Heart right ventricle (tissue), 16 donors: ENCODE measurements around the gene HIKESHI. TPM values are rescaled to one million over a fixed set of nuclear protein-coding genes. Genes with fewer than 3 reads are reported as not detected.

ENCODE experiments used
- ATAC-seq, 8 donors: fragments of 200-7000 bp; cut with Tn5 transposase; one replicate each; pipeline ENCODE4 v1.9.1; 2020; ENCODE audit warnings: mild to moderate bottlenecking in 8 of 8, moderate library complexity in 8 of 8, moderate number of reproducible peaks in 1 of 8
- DNase-seq, 2 donors: peaks; one replicate each; pipeline ENCODE4 v3.0.0-alpha.2; 2020
- H3K27ac ChIP-seq, 10 donors: fragments of 200-600 bp; sonication (generic) in 2 of 10; one replicate each; pipeline versions ENCODE4 v1.5.0 to v1.8.0; 2020 to 2022; ENCODE audit warnings: mild to moderate bottlenecking in 3 of 10
- H3K27me3 ChIP-seq, 7 donors: fragments of 200-600 bp; one replicate each; pipeline ENCODE4 v1.8.0; 2021 to 2022; ENCODE audit warnings: mild to moderate bottlenecking in 2 of 7
- H3K36me3 ChIP-seq, 9 donors: fragments of 200-600 bp; sonication (generic) in 1 of 9; one replicate each; pipeline versions ENCODE4 v1.5.0 to v1.8.0; 2020 to 2022; ENCODE audit warnings: mild to moderate bottlenecking in 2 of 9
- H3K4me1 ChIP-seq, 9 donors: fragments of 200-600 bp; sonication (generic) in 1 of 9; one replicate each; pipeline versions ENCODE4 v1.5.0 to v1.8.0; 2020 to 2022; ENCODE audit warnings: mild to moderate bottlenecking in 4 of 9
- H3K4me3 ChIP-seq, 10 donors: fragments of 200-600 bp; sonication (generic) in 2 of 10; one replicate each; pipeline versions ENCODE4 v1.5.0 to v1.8.0; 2020 to 2022; ENCODE audit warnings: mild to moderate bottlenecking in 7 of 10, moderate library complexity in 2 of 10
- H3K9me3 ChIP-seq, 11 donors: fragments of 200-600 bp in 10 of 11; sonication (generic) in 2 of 11; one replicate each; pipeline versions ENCODE4 v1.5.0 to v1.8.0; 2013 to 2022; ENCODE audit warnings: mild to moderate bottlenecking in 2 of 11, control low read depth in 1 of 11, moderate library complexity in 1 of 11
- WGBS, 2 donors: extraction: QIAGEN DNeasy Blood & Tissue Kit; methylation state at CpG; one replicate each; pipeline ENCODE4 v1.1.7; 2013; ENCODE audit warnings: inconsistent platforms in 1 of 2; 5-methylcytosine and 5-hydroxymethylcytosine counted together
- intact Hi-C, 10 donors: fragments of 100-400 bp; cut with DNase I; formaldehyde crosslinking; loops; one replicate each; pipeline versions ENCODE4 v1.11.1 to v1.14.2; 2022
- polyA plus RNA-seq, 2 donors: library from polyadenylated mRNA; stranded (reverse); fragments of 200-250 nt; gene quantifications; one replicate each; pipeline ENCODE4 v1.2.3, GENCODE V29; 2013
- total RNA-seq, 10 donors: library from RNA; stranded (reverse); fragmentation: NEBNext Ultra II Directional in 3 of 10; extraction: Animal tissue kit (Norgen Biotek cat#: 25700) in 3 of 10; gene quantifications; one replicate each; pipeline versions ENCODE4 v1.2.1 to v1.2.4, GENCODE V29; 2021 to 2023
- TF ChIP-seq, protein P1 (sequence below), 9 donors: fragments of 200-600 bp; sonication (generic) in 2 of 9; IDR thresholded peaks; one replicate each; pipeline versions ENCODE4 v1.5.0 to v1.8.0; 2021 to 2022; ENCODE audit warnings: antibody characterized with exemption in 9 of 9, mild to moderate bottlenecking in 5 of 9, moderate library complexity in 1 of 9
- donor health status: Arrhythmogenic right ventricular cardiomyopathy.
- donor health status: ischemic (EF 13 %, LVEDD 7.1; RV severe dilation, severe dysfunction).
- donor health status: healthy with polysubstance abuse.
- donor health status: DM: no; HTN: yes; CAD: no.
- donor health status: DM: no; HTN: no; CAD: no.
- donor health status: ischemic (EF 25% LVEDD 6.9; RV normal size, moderate dysfunction).
- donor health status: ischemic (EF 25% LVEDD 5.7; RV mildly dilated, moderate dysfunction).
- donor health status: healthy.
- donor health status: DM: yes; HTN: yes; CAD: no.
- donor health status: Ischemic cardiomyopathy.
- donor health status: ischemic (EF 35%, LVEDD 5.7; RV mildly dilated, moderate dysfunction).
- donor health status: nonischemic (EF 11% LVEDD 7.7; RV severe dilation, severe dysfunction).
- donor health status: DM: yes; HTN: yes; CAD: no.
- donor health status: PGD.
- donor health status: ischemic (EF 29% LVEDD 5.4; RV normal size, mild dysfunction).
- donor health status: nonischemic (EF 23%, LVEDD 6.1; RV moderate dilation, normal function).

The HIKESHI gene
- total and polyA plus RNA-seq, 12 donors: 42.5 to 78.7 (median 47.1) TPM

DNA sequence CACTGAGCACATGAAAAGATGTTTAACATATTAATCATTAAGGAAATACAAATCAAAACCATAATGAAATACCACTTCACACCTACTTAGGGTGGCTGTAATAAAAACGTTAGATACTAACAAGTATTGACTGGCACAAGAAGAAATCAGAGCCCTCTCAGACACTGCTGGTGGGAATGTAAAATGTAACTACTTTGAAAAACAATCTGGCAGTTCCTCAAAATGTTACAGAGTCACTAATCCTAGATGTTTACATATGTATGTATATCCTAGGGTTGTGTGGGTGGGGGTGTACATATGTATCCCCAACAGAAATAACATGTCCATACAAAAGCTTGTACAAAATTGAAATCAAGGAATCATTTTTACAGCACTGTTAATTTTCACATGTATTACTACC, 42.3 kb upstream of the HIKESHI start:
- peaks cover 0 to 97% (median 7%) of the 10 kb centered on the region in 9 donors for H3K36me3 ChIP-seq
- no peaks in the 10 kb centered on the region for H3K4me1 ChIP-seq
- no peak overlapping the region for H3K4me3 ChIP-seq
- H3K27ac ChIP-seq: no peak overlapping the region
- TF ChIP-seq, protein P1, sequence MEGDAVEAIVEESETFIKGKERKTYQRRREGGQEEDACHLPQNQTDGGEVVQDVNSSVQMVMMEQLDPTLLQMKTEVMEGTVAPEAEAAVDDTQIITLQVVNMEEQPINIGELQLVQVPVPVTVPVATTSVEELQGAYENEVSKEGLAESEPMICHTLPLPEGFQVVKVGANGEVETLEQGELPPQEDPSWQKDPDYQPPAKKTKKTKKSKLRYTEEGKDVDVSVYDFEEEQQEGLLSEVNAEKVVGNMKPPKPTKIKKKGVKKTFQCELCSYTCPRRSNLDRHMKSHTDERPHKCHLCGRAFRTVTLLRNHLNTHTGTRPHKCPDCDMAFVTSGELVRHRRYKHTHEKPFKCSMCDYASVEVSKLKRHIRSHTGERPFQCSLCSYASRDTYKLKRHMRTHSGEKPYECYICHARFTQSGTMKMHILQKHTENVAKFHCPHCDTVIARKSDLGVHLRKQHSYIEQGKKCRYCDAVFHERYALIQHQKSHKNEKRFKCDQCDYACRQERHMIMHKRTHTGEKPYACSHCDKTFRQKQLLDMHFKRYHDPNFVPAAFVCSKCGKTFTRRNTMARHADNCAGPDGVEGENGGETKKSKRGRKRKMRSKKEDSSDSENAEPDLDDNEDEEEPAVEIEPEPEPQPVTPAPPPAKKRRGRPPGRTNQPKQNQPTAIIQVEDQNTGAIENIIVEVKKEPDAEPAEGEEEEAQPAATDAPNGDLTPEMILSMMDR (IDR thresholded peaks at IDR 0.05): no peak
- H3K27me3 ChIP-seq: no peaks in the 10 kb centered on the region
- no peaks in the 10 kb centered on the region for H3K9me3 ChIP-seq
- ATAC-seq (no peak), DNase-seq (no peak)
- WGBS, 2 donors: 49 to 50% methylated on average over 1 of the region's 1 CpG
- intact Hi-C loops: no loop called here

DNA sequence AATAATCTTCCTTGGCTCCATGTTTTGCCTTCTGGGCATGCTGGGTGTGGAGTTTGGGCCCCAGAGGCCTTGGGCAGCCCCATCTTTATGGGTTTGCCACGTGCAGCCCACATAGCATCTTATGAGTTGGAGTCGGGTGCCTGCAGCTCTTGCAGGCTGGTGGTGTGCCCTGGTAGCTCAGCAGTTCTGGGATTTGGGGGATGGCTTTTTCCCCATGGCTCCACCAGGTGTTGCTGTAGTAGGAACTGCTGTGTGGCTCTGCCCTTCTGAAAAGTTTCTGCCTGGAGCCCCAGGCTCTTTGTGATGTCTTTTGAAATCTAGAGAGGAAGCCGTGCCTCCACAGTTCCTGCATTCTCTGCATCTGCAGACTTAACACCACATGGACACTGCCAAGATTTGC, 40.7 kb upstream of the HIKESHI start:
- DNase-seq: no peak
- H3K36me3 ChIP-seq: peaks cover 0 to 97% (median 7%) of the 10 kb centered on the region in 9 donors
- no peak overlapping the region for H3K4me3 ChIP-seq
- WGBS, 2 donors: 92 to 94% methylated on average over 3 of the region's 3 CpGs
- TF ChIP-seq, protein P1 (IDR thresholded peaks at IDR 0.05): no peak
- no peak for ATAC-seq
- H3K9me3 ChIP-seq: no peaks in the 10 kb centered on the region
- intact Hi-C loops: no loop called here
- H3K27ac ChIP-seq: no peak overlapping the region
- no peaks in the 10 kb centered on the region for H3K4me1 ChIP-seq
- no peaks in the 10 kb centered on the region for H3K27me3 ChIP-seq

DNA sequence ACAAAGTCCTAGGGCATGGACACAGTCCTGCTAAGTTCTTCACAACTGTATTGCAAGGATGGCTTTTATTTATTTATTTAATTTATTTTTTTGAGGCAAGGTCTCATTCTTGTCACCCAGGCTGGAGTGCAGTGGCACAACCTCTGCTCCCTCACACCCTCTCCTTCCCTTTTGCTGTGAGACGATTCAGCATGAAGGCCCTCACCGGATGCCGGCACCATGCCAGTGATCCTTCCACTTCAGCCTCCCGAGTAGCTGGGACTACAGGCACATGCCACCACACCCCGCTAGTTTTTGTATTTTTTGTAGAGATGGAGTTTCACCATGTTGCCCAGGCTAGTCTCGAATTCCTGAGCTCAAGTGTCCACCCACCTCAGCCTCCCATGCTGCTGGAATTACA, 39.7 kb upstream of the HIKESHI start:
- WGBS, 2 donors: 97 to 99% methylated on average over 6 of the region's 6 CpGs
- ATAC-seq: no peak

DNA sequence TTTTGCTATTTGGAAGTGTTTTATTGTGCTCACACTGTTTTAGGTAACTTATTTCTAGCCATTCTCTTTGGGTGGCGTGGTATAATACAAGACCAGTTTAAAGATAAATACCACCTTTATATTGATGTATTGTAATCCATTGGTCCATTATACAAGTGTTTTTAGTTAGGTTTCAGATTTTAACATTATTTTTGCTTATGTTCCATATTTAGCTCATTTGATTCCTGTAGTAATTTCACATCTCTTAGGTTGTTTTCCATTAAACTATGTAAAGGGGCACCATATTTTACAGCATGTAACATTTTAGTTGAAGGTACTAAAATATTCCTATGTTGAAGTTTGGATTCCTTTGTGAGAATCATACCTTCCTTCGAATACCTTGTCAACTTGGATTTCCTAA, 37.4 kb upstream of the HIKESHI start:
- intact Hi-C loops: no loop called here
- TF ChIP-seq, protein P1 (IDR thresholded peaks at IDR 0.05): no peak

More for the DNA sequence above, 39.7 kb upstream of the HIKESHI start:
- intact Hi-C loops: no loop called here
- Histone ChIP-seq H3K27me3 (no peaks in the 10 kb centered on the region), H3K9me3 (no peaks in the 10 kb centered on the region), H3K4me1 (no peaks in the 10 kb centered on the region), H3K27ac (no peak overlapping the region), H3K36me3 (peaks cover 0 to 97% (median 7%) of the 10 kb centered on the region in 9 donors), H3K4me3 (no peak overlapping the region)
- TF ChIP-seq, protein P1 (IDR thresholded peaks at IDR 0.05): no peak
- DNase-seq: no peak

More for the DNA sequence above, 37.4 kb upstream of the HIKESHI start:
- Histone ChIP-seq H3K36me3 (peaks cover 0 to 97% (median 15%) of the 10 kb centered on the region in 9 donors), H3K4me3 (no peak overlapping the region), H3K27me3 (no peaks in the 10 kb centered on the region), H3K9me3 (no peaks in the 10 kb centered on the region), H3K27ac (no peak overlapping the region), H3K4me1 (no peaks in the 10 kb centered on the region)
- ATAC-seq (no peak), DNase-seq (no peak)
- 96 to 99% methylated on average over 2 of the region's 2 CpGs for WGBS, 2 donors
